ENCODE results near the gene BTBD9. TPM values are rescaled to one million over a fixed set of nuclear protein-coding genes. Genes with fewer than 3 reads are reported as not detected.

BTBD9 gene
- total RNA-seq, 1 experiment from 2014 or later, result 4.9 TPM

GRCh38 chr6:38269461-38270172 is 370.1 kb downstream of the BTBD9 start:
- no peak for DNase-seq (ENCODE audit: extremely low read depth, low read depth)

DNA sequence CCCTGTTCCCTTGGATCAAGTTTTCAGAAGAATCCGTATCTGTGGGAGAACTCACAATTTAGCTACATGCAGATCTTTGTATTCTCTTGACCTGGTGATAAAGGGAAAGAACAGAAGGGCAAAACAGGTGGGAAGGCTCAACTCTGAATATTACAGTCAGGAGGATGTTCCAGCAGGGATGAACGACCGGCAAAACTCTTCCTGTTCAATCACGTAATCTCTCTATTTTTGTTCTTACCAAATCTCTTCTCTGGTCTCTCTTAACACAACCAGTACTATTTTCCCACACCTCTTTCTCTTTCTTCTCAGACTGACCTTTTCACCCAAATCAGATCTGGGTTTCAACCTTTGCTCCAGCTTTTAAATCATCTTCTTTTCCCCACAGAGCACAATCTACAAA is 371.4 kb downstream of the BTBD9 start:
- DNase-seq (ENCODE audit: extremely low read depth, low read depth), result no peak

DNA sequence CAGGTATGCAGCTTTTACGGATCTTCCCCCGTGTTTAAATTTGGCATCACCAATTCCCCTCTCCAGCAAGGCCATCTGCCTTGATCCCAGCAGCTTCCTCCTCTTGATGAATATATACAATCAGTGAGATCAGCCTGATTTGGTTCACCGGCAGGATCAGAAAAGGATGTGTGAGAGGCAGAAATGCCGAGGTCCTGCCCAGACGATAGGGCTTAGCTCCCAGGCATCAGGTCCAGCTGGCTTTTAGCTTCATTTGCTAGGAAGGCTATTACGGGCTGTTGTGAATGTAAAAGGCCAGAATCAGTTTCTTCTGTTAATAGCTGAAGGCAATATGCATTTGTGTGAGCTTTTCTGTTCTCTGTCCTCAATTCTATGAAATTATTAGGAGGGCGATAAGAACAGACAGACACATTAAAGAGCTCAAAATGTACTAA is 372.8 kb downstream of the BTBD9 start:
- DNase-seq (ENCODE audit: extremely low read depth, low read depth), result no peak

DNA sequence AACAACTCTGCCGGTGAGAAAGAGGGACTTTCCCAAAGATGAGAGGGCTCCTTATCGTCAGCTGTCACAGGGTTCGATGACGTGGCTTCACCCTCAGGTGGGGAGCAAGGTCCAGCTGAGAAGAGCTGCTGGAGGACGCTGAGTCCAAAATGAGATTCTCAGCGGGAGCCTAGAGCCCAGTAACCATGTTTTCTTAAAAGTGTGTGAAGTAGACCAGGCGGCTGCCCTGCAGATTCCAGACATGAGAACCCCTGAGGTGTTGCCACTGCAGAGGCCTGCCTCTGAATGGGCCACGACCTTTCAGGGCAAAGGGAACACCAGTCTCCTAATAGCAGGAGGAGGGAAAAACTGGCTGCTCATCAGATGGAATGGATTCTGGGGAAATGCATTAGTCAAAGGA is 375.1 kb downstream of the BTBD9 start:
- DNase-seq (ENCODE audit: extremely low read depth, low read depth), result no peak

DNA sequence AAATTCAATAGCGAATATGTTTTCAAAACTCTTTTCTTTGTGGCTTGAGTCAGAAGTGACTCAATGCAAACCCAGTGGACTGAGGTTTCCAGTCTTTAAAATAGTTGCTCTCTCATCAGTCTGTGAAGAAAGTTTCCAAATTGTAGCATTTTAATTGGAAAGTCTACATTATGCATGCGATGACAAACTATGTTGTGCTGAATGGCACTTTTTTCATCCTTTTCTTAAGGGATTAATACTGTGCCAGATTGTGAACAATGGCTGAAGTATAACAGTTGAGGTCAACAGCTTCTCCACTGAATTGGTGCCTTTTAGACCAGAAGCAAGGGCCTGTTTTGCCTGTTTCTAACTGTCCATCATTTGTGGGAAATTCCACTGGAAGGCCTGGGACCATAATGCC is 377.1 kb downstream of the BTBD9 start:
- no peak for DNase-seq (ENCODE audit: extremely low read depth, low read depth)

DNA sequence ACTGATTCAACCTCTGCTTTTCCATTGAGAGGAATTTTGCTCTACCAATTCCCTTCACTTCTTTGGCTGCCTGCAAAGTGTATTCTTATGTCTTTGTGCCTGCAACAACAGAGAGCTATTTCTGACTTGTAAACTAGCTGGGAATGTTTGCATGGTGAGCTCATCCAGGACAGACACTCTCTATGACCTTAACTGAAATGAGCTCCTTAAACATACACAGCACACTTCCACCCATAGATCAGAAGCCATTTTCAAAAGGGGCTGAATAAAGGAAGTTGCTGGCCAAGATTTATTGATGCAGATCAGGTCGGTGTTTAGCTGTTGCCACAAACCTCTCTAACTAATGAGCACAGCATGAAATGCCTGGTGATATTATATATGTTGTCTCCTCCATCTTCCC is 377.7 kb downstream of the BTBD9 start:
- no peak for DNase-seq (ENCODE audit: extremely low read depth, low read depth)

DNA sequence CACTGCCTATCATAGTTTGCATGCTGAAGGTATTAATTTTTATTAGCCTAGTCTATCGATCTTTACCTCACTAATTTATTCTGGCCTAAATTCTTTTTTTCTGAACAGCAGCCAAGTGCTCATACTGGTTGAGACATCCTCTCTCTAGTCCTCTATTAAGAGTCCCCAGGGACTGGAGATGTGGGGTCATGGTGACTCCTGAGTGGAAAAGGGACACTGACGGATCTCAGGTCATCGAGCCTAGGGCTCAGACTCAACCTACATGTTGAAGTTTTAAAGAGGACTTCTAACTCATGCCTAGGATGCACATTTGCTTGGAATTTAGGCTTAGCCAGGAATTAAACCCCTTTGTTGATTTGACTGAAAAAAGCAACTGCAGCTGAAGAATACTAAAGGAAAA is 378.1 kb downstream of the BTBD9 start:
- DNase-seq (ENCODE audit: extremely low read depth, low read depth), result no peak

DNA sequence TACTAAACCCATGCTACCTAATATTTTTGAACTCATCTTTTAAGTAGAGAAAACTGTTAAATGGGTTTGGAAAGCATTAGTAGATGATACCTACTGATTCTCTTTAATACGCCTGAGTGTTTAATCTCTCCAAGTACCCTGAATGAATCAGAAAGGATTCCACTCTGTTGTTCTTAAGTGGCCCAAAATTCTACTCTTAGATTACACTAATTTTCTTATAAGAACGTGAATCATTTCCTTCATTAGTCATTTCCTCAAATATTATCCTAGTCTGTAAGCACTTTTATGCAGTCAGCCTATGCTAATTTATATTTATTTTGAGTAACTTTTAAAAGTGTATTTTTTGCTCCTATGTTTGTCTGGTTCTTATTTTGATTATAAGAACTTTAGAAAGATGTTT is 380.0 kb downstream of the BTBD9 start:
- no peak for DNase-seq (ENCODE audit: extremely low read depth, low read depth)

DNA sequence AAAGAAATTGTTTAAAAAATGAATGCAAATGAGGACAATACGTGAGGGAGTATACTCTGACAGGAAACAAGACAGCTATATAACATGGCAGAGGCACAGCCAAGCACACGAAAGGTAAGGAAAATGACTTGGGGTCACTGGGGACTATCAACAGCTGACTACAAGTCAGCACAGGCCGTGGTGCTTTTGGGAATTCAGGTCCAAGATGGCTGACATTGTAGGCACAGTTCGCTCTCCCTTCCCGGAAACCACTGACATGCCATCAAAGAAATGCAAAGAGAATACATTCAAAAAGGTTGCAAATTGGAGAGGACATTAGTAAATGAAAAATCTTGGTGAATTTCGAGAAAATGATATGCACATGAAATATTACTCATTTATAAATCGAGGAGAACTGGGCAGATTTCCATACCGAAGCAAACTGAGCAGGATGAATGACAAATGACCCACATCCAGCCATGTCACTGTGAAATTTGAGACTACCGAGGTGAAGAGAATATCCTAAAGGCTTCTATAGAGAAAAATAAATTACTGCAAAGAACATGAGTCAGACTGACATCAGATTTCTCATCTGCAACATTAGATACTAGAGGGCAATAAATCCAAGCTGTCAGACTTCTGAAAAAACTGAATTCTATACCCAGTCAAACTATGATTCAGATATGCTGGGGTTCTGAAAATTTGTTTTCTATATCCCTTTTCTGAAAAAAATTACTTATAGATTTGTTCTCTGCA is 391.1 kb downstream of the BTBD9 start:
- no peak for DNase-seq (ENCODE audit: extremely low read depth, low read depth)

GRCh38 chr6:38245295-38245694 is 394.4 kb downstream of the BTBD9 start:
- no peak for DNase-seq (ENCODE audit: extremely low read depth, low read depth)

- DNase-seq (ENCODE audit: extremely low read depth, low read depth), result no peak
These were observed 394.9 kb downstream of the BTBD9 start for GRCh38 chr6:38244869-38245268.

DNA sequence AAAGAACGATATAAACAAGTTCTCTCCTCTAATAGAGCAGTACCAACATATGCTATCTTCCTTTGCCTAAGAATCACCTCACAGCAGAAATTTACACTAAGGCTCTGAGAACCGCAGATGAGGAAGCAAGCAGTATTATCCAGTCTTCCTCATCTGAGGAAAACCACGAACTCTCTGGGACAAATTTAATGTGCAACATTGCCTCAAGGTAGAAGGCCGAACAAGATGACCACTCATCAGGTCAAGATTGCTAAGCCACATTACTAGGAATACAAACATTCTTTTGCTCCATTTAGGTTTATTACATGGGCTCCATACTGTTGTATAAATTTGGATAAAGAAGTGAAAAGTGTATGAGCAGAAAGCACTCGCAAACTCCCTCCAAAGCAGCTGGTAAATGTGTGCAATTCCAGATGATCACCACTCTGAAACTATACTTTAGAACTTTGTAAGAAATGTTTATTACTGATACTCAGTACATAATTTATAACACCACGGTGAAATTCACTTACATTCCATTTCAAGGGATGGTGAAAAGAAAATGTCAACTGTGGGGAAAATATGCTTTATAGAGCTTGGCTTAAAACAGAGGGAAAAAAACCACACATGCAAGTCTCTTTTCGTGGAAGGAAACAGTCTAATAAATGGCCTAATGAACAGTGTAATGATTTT is 398.4 kb downstream of the BTBD9 start:
- no peak for DNase-seq (ENCODE audit: extremely low read depth, low read depth)

DNA sequence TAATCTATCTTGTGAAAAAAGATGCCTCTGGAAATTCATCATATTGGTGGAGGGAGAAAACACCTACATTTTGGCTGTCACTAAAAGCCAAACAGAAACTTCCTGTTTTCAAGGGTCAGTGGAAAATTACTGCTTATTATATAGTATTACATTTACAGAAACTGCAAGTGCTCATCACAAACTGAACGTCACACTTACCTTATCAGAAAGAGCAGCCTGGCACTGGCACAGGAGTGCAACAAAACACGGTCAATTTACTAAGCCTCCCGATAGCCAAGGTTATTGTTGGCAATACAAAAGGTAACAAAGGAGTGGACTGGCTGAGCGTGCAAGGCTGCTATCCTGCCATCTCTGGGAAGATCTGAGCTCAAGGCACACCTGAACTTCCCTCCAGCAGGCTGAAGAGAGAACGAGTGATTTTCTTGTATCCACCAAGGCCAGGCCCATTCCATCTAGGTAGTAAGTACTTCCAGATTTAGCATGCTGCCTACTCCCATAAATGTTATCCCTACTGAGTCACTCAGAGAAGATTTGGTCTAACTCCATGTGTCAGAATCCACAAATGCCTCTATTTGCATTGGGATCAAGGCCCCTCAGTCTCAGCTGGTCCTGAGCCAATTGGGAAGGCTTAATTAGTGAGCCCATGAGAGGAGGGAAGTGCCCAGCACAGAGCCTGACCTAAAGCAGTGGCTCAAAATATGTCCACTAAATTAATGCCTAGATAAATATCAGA is 399.8 kb downstream of the BTBD9 start:
- no peak for DNase-seq (ENCODE audit: extremely low read depth, low read depth)

DNA sequence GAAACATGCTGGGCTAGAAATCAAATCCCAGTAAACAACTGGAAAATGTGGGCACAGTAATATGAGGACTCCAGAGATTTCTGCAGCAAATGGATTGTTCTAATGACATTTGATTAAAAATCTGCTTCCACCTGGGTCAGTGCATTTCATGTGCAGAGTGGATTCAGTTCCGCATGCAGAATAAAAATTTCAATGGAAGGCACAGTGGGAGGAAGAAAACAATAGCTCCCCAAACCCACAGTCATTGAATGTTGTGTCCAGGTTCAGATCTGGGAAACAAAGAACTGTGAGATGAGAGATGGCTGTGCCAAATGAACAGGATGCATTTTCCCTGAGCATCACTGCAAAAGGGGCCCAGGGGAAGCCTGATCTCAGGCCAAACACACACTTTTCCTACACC is 403.1 kb downstream of the BTBD9 start:
- no peak for DNase-seq (ENCODE audit: extremely low read depth, low read depth)

DNA sequence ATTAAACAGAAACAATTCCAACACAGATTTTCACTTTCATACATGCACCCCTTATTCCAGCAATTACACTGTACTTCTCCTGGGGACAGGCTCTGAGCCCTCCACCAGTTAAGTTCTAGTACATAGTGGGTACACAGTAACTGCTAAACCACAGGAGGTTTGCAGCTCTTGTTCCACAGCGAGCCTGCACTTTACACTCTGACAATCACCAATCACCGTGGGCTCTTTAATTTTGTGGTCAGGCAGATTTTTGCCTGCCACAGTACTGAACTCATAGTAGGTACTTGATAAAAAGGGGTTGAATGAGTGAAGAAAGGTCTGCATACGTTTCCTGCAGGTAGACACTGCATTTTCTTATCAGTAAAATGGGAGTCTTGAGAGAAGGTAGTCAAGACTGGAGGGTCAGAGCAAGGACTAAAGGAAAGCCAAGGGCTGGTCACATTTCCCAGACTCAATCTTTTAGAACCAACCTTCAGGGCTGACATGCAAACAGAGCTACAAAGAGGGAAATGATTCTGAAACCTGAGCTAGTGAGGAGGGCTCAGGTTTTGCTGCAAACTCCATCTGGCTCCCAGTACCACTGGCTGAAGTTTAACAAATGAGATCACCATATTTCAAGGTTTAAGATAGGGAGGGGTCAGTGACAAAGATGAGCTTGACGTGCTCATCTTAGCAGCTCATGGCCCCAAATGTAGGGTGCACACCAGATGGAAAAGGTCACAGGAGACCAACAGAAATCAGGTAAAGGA is 404.6 kb downstream of the BTBD9 start:
- DNase-seq (ENCODE audit: extremely low read depth, low read depth), result no peak

GRCh38 chr6:38234141-38234540 is 405.6 kb downstream of the BTBD9 start:
- no peak for DNase-seq (ENCODE audit: extremely low read depth, low read depth)

DNA sequence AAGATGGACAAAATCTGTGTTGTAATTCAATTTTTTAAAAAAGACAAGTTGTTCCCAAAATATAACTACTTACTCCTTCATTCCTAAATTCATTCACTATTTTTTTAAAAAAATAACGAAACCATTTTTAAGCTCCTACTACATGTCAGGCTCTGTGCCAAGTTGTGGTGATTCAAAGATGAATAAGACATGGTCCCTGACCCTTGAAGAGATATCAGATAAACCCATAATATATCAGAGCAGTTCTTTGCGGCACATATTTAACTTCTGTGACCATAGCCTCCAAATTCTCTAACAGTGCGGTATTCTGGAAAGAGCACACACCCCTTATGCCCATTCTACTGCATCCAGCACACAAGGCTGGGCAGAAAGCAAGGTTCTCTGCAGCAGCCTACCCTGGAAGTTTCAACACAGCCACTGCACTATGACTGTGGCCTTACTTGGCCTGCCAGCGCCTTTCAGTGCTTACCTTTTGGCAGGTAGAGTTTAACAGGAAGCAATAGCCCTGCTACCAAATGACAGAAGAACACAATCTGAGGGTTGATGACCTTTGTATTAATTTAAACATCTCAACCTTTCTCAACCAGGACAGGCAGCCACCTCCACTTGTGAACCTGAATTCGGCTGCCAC is 406.5 kb downstream of the BTBD9 start:
- no peak for DNase-seq (ENCODE audit: extremely low read depth, low read depth)

- no peak for DNase-seq (ENCODE audit: extremely low read depth, low read depth)
These were observed 414.0 kb downstream of the BTBD9 start for GRCh38 chr6:38225766-38226165.

DNA sequence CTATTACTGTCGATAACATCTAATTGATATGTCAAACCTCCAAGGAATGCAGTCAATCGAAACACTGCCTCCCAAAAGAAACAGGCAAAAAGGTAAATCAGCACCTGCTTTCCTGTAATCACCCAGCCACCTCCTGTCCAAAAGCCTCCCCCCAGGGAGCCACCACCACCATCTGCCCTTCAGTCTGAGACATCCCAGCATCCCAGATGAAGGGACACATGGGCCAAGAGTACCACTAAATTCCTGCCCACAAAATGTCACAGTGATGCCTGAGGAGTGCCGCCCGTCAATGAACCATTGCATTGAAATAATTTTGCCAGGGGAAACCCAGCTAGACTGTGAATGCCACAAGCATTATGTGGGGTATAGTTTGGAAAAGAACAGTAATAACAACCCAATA is 418.5 kb downstream of the BTBD9 start:
- DNase-seq (ENCODE audit: extremely low read depth, low read depth), result no peak
